Measurements from ENCODE around the gene NSF.

DNA sequence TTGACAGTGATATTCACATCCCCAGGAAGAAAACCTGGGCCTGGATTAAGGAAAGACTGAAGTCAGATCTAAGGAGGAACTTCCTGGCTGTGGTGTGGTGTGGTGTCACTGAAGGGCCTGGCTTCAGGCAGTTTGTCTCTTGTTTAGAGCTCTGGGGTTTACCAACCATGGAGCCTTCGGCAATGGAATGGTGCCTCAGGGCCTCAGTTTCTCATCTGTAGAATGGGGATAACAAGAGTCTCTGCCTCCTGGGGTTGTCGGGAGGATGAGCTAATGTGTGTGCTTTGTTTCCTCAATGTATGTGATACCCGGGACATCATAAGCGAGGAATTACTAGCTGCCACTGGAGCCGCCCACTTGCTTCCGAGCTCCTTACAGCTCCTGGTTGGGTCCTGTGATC, 215.3 kb downstream of the NSF start:
- TF ChIP-seq, protein P1, sequence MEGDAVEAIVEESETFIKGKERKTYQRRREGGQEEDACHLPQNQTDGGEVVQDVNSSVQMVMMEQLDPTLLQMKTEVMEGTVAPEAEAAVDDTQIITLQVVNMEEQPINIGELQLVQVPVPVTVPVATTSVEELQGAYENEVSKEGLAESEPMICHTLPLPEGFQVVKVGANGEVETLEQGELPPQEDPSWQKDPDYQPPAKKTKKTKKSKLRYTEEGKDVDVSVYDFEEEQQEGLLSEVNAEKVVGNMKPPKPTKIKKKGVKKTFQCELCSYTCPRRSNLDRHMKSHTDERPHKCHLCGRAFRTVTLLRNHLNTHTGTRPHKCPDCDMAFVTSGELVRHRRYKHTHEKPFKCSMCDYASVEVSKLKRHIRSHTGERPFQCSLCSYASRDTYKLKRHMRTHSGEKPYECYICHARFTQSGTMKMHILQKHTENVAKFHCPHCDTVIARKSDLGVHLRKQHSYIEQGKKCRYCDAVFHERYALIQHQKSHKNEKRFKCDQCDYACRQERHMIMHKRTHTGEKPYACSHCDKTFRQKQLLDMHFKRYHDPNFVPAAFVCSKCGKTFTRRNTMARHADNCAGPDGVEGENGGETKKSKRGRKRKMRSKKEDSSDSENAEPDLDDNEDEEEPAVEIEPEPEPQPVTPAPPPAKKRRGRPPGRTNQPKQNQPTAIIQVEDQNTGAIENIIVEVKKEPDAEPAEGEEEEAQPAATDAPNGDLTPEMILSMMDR (IDR thresholded peaks at IDR 0.05; ENCODE audit: low read depth, low read length), result no peak
- TF ChIP-seq EZH2phosphoT487 (IDR thresholded peaks at IDR 0.05; ENCODE audit: low read depth), result no peak

Measured in OCI-LY3 (cell line).